Naive thymus-derived CD4-positive, alpha-beta T cell (primary cell): ENCODE results near the gene DRICH1. TPM values are rescaled to one million over a fixed set of nuclear protein-coding genes. Genes with fewer than 3 reads are reported as not detected.
"Not testable (repeated sequence)": the region's sequence is repeated elsewhere in the genome, so short reads cannot be mapped to it uniquely, and the experiment has no call there.

ENCODE experiments used
- ATAC-seq: fragments of 150-1000 bp; cut with Tn5 transposase; 2 replicates; pipeline ENCODE4 v1.10.0; 2021; ENCODE audit warnings: mild to moderate bottlenecking, moderate library complexity
- CTCF ChIA-PET: fragments of 350-600 bp; sonication (Branson Sonifier 250); formaldehyde crosslinking; loops from one replicate; lab custom pipeline; 2021; ENCODE audit warnings: antibody characterized with exemption; lab: Charles Lee
- POLR2A ChIA-PET: fragments of 350-600 bp; sonication (Branson Sonifier 250); formaldehyde crosslinking; loops from one replicate; lab custom pipeline; 2021; ENCODE audit warnings: antibody characterized with exemption, inconsistent platforms; lab: Charles Lee
- DNase-seq, 9 donors: peaks; one replicate each; pipeline versions ENCODE4 v3.0.0 to v3.0.0-alpha.2; 2020 to 2022; ENCODE audit warnings: mixed read lengths in 1 of 9
- H3K27ac ChIP-seq: one replicate; pipeline ENCODE4 v1.7.0; 2013; ENCODE audit warnings: mild to moderate bottlenecking, low read depth, low read length, moderate library complexity
- H3K27me3 ChIP-seq, 2 donors: one replicate each; pipeline ENCODE4 v1.7.0; 2013; ENCODE audit warnings: low read length in 2 of 2, mild to moderate bottlenecking in 2 of 2, moderate library complexity in 2 of 2; ENCODE audit not compliant: control insufficient read depth in 2 of 2, insufficient read depth in 2 of 2
- H3K36me3 ChIP-seq, 3 experiments: 1 replicate in 2 of 3; 2 replicates in 1 of 3; pipeline ENCODE4 v1.7.0; 2013; ENCODE audit warnings: low read length in 3 of 3, mild to moderate bottlenecking in 3 of 3, moderate library complexity in 1 of 3; ENCODE audit not compliant: insufficient read depth in 3 of 3, control insufficient read depth in 2 of 3
- H3K4me1 ChIP-seq, 2 donors: one replicate each; pipeline ENCODE4 v1.7.0; 2013; ENCODE audit warnings: low read length in 2 of 2, mild to moderate bottlenecking in 2 of 2, moderate library complexity in 1 of 2; ENCODE audit not compliant: control insufficient read depth in 2 of 2, insufficient read depth in 2 of 2
- H3K4me3 ChIP-seq: 2 replicates; pipeline ENCODE4 v1.7.0; 2013; ENCODE audit warnings: mild to moderate bottlenecking, low read length
- H3K9me3 ChIP-seq, 3 experiments: 1 replicate in 2 of 3; 2 replicates in 1 of 3; pipeline ENCODE4 v1.7.0; 2013; ENCODE audit warnings: low read length in 3 of 3; ENCODE audit not compliant: control insufficient read depth in 2 of 3
- H3K27ac Mint-ChIP-seq, 9 donors: one replicate each; pipeline ENCODE4 v1.8.0; 2020 to 2022; ENCODE audit warnings: mixed read lengths in 9 of 9, mild to moderate bottlenecking in 8 of 9, moderate library complexity in 5 of 9, inconsistent platforms in 2 of 9
- H3K27me3 Mint-ChIP-seq, 5 donors: one replicate each; pipeline ENCODE4 v1.8.0; 2021 to 2022; ENCODE audit warnings: mixed read lengths in 5 of 5, mild to moderate bottlenecking in 1 of 5
- H3K36me3 Mint-ChIP-seq, 5 donors: one replicate each; pipeline ENCODE4 v1.8.0; 2020 to 2022; ENCODE audit warnings: mixed read lengths in 5 of 5, mild to moderate bottlenecking in 3 of 5, inconsistent platforms in 1 of 5
- H3K4me1 Mint-ChIP-seq, 7 donors: one replicate each; pipeline ENCODE4 v1.8.0; 2020 to 2022; ENCODE audit warnings: mixed read lengths in 7 of 7, mild to moderate bottlenecking in 3 of 7, inconsistent platforms in 1 of 7
- H3K4me3 Mint-ChIP-seq, 10 donors: one replicate each; pipeline ENCODE4 v1.8.0; 2020 to 2022; ENCODE audit warnings: mild to moderate bottlenecking in 10 of 10, mixed read lengths in 10 of 10, moderate library complexity in 6 of 10, inconsistent platforms in 2 of 10
- H3K9me3 Mint-ChIP-seq, 11 donors: one replicate each; pipeline ENCODE4 v1.8.0; 2020 to 2022; ENCODE audit warnings: mixed read lengths in 11 of 11, mild to moderate bottlenecking in 4 of 11, inconsistent platforms in 1 of 11, moderate library complexity in 1 of 11
- intact Hi-C, 2 donors: fragments of 100-400 bp; cut with micrococcal nuclease; formaldehyde crosslinking; loops; one replicate each; pipeline ENCODE4 v1.15.1; 2023
- polyA plus RNA-seq, 2 donors: library from polyadenylated mRNA; unstranded; fragments of 300-500 nt; fragmentation: Illumina TruSeq; gene quantifications; one replicate each; pipeline ENCODE4 v1.2.3, GENCODE V29; 2021
- total RNA-seq, 6 experiments: library from RNA in 5 of 6; stranded (reverse) in 5 of 6; gene quantifications; 1 replicate in 5 of 6; 2 replicates in 1 of 6; pipeline ENCODE4 v1.2.3 and lab custom pipeline; 2021 to 2026

Gene DRICH1
- total and polyA plus RNA-seq, 7 experiments from 2014 or later, result 0.58 to 3.7 (median 2.1) TPM; not detected in 2

DNA sequence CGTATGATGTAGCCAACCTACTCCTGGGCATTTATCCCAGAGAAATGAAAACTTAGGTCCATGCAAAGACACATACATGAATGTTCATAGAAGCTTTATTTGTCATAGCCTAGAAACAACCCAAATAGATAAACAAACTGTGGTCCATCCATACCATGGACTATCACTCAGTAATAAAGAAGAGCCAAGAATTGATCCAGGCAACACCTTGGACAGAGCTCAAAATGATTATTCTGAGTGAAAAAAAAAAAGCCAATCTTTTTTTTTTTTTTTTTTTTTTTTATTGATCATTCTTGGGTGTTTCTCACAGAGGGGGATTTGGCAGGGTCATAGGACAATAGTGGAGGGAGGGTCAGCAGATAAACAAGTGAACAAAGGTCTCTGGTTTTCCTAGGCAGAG lies 71.9 kb downstream of the DRICH1 start:
- CTCF ChIA-PET, intact Hi-C loops, POLR2A ChIA-PET, H3K4me1 ChIP-seq, H3K4me3 ChIP-seq, H3K27me3 ChIP-seq, H3K36me3 ChIP-seq, ATAC-seq, DNase-seq, H3K27ac Mint-ChIP-seq, H3K9me3 ChIP-seq, H3K36me3 Mint-ChIP-seq, H3K27ac ChIP-seq, H3K4me1 Mint-ChIP-seq, H3K9me3 Mint-ChIP-seq, H3K4me3 Mint-ChIP-seq: not testable (repeated sequence)
- H3K27me3 Mint-ChIP-seq, result peaks cover 7 to 31% (median 17%) of the 10 kb centered on the region in 5 donors

Other genes with a start within 250 kb of the DRICH1 start
- gene IGLL1, start 52.0 kb downstream of the DRICH1 start, total RNA-seq, result under 1 TPM in 1 of 5 experiments, not detected in 4; 0.72 TPM
- gene IGLL1, start 52.0 kb downstream of the DRICH1 start, polyA plus RNA-seq, result not detected
- 10 to 100 TPM; 13.8 to 31.9 (median 19.9) TPM for gene RGL4, start 58.7 kb upstream of the DRICH1 start, total RNA-seq
- gene RGL4, start 58.7 kb upstream of the DRICH1 start, polyA plus RNA-seq, result 10 to 100 TPM; 86.3 to 95.0 TPM
- gene ZNF70, start 118.8 kb upstream of the DRICH1 start, total RNA-seq, result 1 to 10 TPM; 3.1 to 7.9 (median 4.0) TPM
- under 1 TPM; 0.32 to 0.34 TPM for gene ZNF70, start 118.8 kb upstream of the DRICH1 start, polyA plus RNA-seq
- 1 to 10 TPM in 1 of 5 experiments, under 1 TPM in 1, not detected in 3; 0.74 to 3.0 TPM for gene VPREB3, start 122.1 kb upstream of the DRICH1 start, total RNA-seq
- 1 to 10 TPM; 1.3 to 1.5 TPM for gene VPREB3, start 122.1 kb upstream of the DRICH1 start, polyA plus RNA-seq
- 1 to 10 TPM in 4 of 5 experiments, not detected in 1; 1.2 to 5.7 (median 3.9) TPM for gene C22orf15, start 130.7 kb upstream of the DRICH1 start, total RNA-seq
- gene C22orf15, start 130.7 kb upstream of the DRICH1 start, polyA plus RNA-seq, result 1 to 10 TPM; 1.6 to 2.4 TPM
- 10 to 100 TPM; 38.2 to 56.1 (median 46.4) TPM for gene CHCHD10, start 135.7 kb upstream of the DRICH1 start, total RNA-seq
- 10 to 100 TPM; 25.6 to 32.8 TPM for gene CHCHD10, start 135.7 kb upstream of the DRICH1 start, polyA plus RNA-seq
- 1 to 10 TPM in 4 of 5 experiments, not detected in 1; 2.0 to 4.0 (median 3.4) TPM for gene MMP11, start 140.5 kb upstream of the DRICH1 start, total RNA-seq
- 1 to 10 TPM; 2.0 to 4.3 TPM for gene MMP11, start 140.5 kb upstream of the DRICH1 start, polyA plus RNA-seq
- 10 to 100 TPM; 47.1 to 81.1 (median 54.2) TPM for gene SMARCB1, start 154.6 kb upstream of the DRICH1 start, total RNA-seq
- 10 to 100 TPM; 37.0 to 49.8 TPM for gene SMARCB1, start 154.6 kb upstream of the DRICH1 start, polyA plus RNA-seq
- gene DERL3, start 206.7 kb upstream of the DRICH1 start, total RNA-seq, result 10 to 100 TPM in 1 of 5 experiments, 1 to 10 TPM in 4; 1.6 to 16.2 (median 6.5) TPM
- gene DERL3, start 206.7 kb upstream of the DRICH1 start, polyA plus RNA-seq, result not detected
- gene SLC2A11, start 225.6 kb upstream of the DRICH1 start, total RNA-seq, result 10 to 100 TPM; 10.5 to 29.7 (median 14.7) TPM
- gene SLC2A11, start 225.6 kb upstream of the DRICH1 start, polyA plus RNA-seq, result 1 to 10 TPM; 5.9 to 8.3 TPM